MM.1S (cell line): ENCODE results near the gene GMPR.
"Not testable (repeated sequence)": the region's sequence is repeated elsewhere in the genome, so short reads cannot be mapped to it uniquely, and the experiment has no call there.

Source experiments
- DNase-seq: peaks from one replicate; pipeline ENCODE4 v3.0.0-alpha.2; 2015
- H2AFZ ChIP-seq: fragments of 300-600 bp; sonication (generic); 2 replicates; pipeline ENCODE4 v1.6.0; 2016; ENCODE audit warnings: antibody characterized with exemption, low read length
- H3F3A ChIP-seq: fragments of 300-600 bp; sonication (generic); 2 replicates; pipeline ENCODE4 v1.6.1; 2016; ENCODE audit warnings: mild to moderate bottlenecking, antibody characterized with exemption, low read length, moderate library complexity, mixed read lengths; ENCODE audit not compliant: insufficient read depth
- H3K27ac ChIP-seq: fragments of 300-600 bp; sonication (generic); 2 replicates; pipeline ENCODE4 v1.5.1; 2016; ENCODE audit warnings: mild to moderate bottlenecking, low read length
- H3K27me3 ChIP-seq: fragments of 300-600 bp; sonication (generic); replicated peaks from 2 replicates; pipeline ENCODE4 v1.6.0; 2016; ENCODE audit warnings: low read length; ENCODE audit not compliant: insufficient read depth
- H3K36me3 ChIP-seq: fragments of 300-600 bp; sonication (generic); replicated peaks from 2 replicates; pipeline ENCODE4 v1.6.1; 2016; ENCODE audit warnings: mild to moderate bottlenecking, low read length, mixed read lengths; ENCODE audit not compliant: insufficient read depth
- H3K4me1 ChIP-seq: fragments of 300-600 bp; sonication (generic); 2 replicates; pipeline ENCODE4 v1.6.1; 2016; ENCODE audit warnings: low read length, mixed read lengths
- H3K4me2 ChIP-seq: fragments of 300-600 bp; sonication (generic); 2 replicates; pipeline ENCODE4 v1.6.0; 2016; ENCODE audit warnings: low read depth, low read length
- H3K4me3 ChIP-seq: fragments of 300-600 bp; sonication (generic); 2 replicates; pipeline ENCODE4 v1.5.1; 2016; ENCODE audit warnings: low read length, mixed read lengths
- H3K79me2 ChIP-seq: fragments of 300-600 bp; sonication (generic); 2 replicates; pipeline ENCODE4 v1.6.1; 2016; ENCODE audit warnings: mixed run types, low read length, mixed read lengths
- H3K9ac ChIP-seq: fragments of 300-600 bp; sonication (generic); 2 replicates; pipeline ENCODE4 v1.6.1; 2016; ENCODE audit warnings: low read length, mixed read lengths
- H3K9me2 ChIP-seq: fragments of 300-600 bp; sonication (generic); replicated peaks from 2 replicates; pipeline ENCODE4 v1.6.1; 2016; ENCODE audit warnings: mild to moderate bottlenecking, low read length, mixed read lengths; ENCODE audit not compliant: insufficient read depth
- H3K9me3 ChIP-seq: fragments of 300-600 bp; sonication (generic); replicated peaks from 2 replicates; pipeline ENCODE4 v1.6.1; 2016; ENCODE audit warnings: mild to moderate bottlenecking, low read length, mixed read lengths; ENCODE audit not compliant: insufficient read depth
- H4K20me1 ChIP-seq: fragments of 300-600 bp; sonication (generic); 2 replicates; pipeline ENCODE4 v1.6.1; 2016; ENCODE audit warnings: mild to moderate bottlenecking, low read length, moderate library complexity, mixed read lengths; ENCODE audit not compliant: insufficient read depth
- CTCF ChIP-seq: fragments of 300-600 bp; sonication (generic); IDR thresholded peaks from 2 replicates; pipeline ENCODE4 v1.5.1; 2016; ENCODE audit warnings: antibody characterized with exemption, low read length, mixed read lengths
- EZH2 ChIP-seq: fragments of 300-600 bp; sonication (generic); optimal IDR thresholded peaks from 2 replicates; pipeline ENCODE3; 2017; ENCODE audit warnings: low read depth, mild to moderate bottlenecking, antibody characterized with exemption, low read length, mixed read lengths
- EZH2phosphoT487 ChIP-seq: fragments of 300-600 bp; sonication (generic); IDR thresholded peaks from 2 replicates; pipeline ENCODE4 v1.6.1; 2018; ENCODE audit warnings: antibody characterized with exemption, low read length

GMPR gene

DNA sequence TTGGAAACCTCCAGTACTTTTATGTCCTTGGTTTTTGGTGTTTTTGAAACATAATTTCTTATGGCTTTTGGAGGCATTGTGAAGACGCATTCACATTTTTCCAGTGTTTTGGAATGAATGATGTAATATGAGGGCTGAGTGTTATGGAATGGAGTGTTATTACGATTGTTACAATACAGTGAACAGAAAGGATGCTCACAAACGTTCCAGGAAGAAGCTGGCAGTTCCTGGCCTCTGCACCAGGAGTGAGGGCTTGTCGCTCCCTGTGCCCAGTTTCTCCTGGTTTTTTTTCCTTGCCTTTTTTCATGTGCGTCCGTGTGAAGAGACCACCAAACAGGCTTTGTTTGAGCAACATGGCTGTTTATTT, 20.3 kb downstream of the GMPR start:
- no peak overlapping the region for H2AFZ ChIP-seq
- H3K27ac ChIP-seq: no peak overlapping the region
- no peaks in the 10 kb centered on the region for H3K79me2 ChIP-seq
- no peaks in the 10 kb centered on the region for H3K9me3 ChIP-seq
- no peak overlapping the region for H3K9ac ChIP-seq
- H3K36me3 ChIP-seq: no peaks in the 10 kb centered on the region
- H3K4me2 ChIP-seq: no peak overlapping the region
- H3K27me3 ChIP-seq: no peaks in the 10 kb centered on the region
- H4K20me1 ChIP-seq: no peaks in the 10 kb centered on the region
- no peak for DNase-seq
- no peak overlapping the region for H3K4me3 ChIP-seq
- H3K9me2 ChIP-seq: no peaks in the 10 kb centered on the region
- TF ChIP-seq EZH2phosphoT487: no peak
- no peak for TF ChIP-seq CTCF
- TF ChIP-seq EZH2: no peak
- no peaks in the 10 kb centered on the region for H3F3A ChIP-seq
- no peaks in the 10 kb centered on the region for H3K4me1 ChIP-seq

- not testable (repeated sequence) for H2AFZ ChIP-seq, H3K4me3 ChIP-seq, H3K4me1 ChIP-seq, H3K27me3 ChIP-seq, H3K79me2 ChIP-seq, H3K9ac ChIP-seq, DNase-seq, H4K20me1 ChIP-seq, H3K27ac ChIP-seq, H3F3A ChIP-seq, H3K4me2 ChIP-seq, H3K9me3 ChIP-seq, H3K36me3 ChIP-seq, H3K9me2 ChIP-seq
Observed at GRCh38 chr6:16259604-16260003, 21.2 kb downstream of the GMPR start.

- not testable (repeated sequence) for H3K4me3 ChIP-seq, H3K27me3 ChIP-seq, H4K20me1 ChIP-seq, H3K9me2 ChIP-seq, H3K9ac ChIP-seq, H3F3A ChIP-seq, H3K9me3 ChIP-seq, H3K4me2 ChIP-seq, DNase-seq, H2AFZ ChIP-seq, H3K36me3 ChIP-seq, H3K4me1 ChIP-seq, H3K79me2 ChIP-seq, H3K27ac ChIP-seq
Observed at GRCh38 chr6:16260602-16261001, 22.2 kb downstream of the GMPR start.

DNA sequence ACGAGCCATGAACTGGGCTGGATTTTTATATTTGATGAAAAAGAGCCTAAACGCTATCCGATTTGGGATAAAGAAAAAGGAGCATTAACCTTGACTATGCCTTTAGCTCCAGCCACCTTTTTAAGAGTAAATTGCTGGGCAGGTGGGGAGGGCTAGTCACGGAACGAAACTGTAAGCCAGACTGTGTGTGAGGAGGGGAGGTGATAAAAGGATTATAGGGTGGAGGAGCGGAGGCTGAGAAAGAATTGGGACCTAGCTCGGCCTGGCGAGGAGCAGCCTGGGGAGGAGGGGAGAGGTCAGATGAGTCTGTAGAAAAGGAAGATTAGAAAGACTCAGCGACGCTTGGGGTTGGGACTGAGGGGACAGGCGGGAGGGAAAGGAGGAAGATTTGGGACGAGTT, 24.4 kb downstream of the GMPR start:
- not testable (repeated sequence) for H4K20me1 ChIP-seq, H3K9ac ChIP-seq, H2AFZ ChIP-seq

GRCh38 chr6:16263464-16264099, 25.2 kb downstream of the GMPR start:
- H3K9ac ChIP-seq, H2AFZ ChIP-seq, H3K27me3 ChIP-seq, H4K20me1 ChIP-seq, H3K9me2 ChIP-seq, H3K4me3 ChIP-seq, DNase-seq, H3K79me2 ChIP-seq, H3K9me3 ChIP-seq, H3K4me1 ChIP-seq, H3F3A ChIP-seq, H3K4me2 ChIP-seq, H3K36me3 ChIP-seq, H3K27ac ChIP-seq: not testable (repeated sequence)

More for the DNA sequence above, 24.4 kb downstream of the GMPR start:
- DNase-seq, H3K27me3 ChIP-seq, H3K36me3 ChIP-seq, H3K9me2 ChIP-seq, H3K9me3 ChIP-seq, H3K4me2 ChIP-seq, H3K4me1 ChIP-seq, H3K4me3 ChIP-seq, H3K79me2 ChIP-seq, H3F3A ChIP-seq, H3K27ac ChIP-seq: not testable (repeated sequence)
